HepG2 (cell line): ENCODE results near the gene ACAP2. TPM values are rescaled to one million over a fixed set of nuclear protein-coding genes. Genes with fewer than 3 reads are reported as not detected.

ENCODE experiments used
- ATAC-seq: fragments of 200-7000 bp; cut with Tn5 transposase; 3 replicates; pipeline ENCODE4 v1.9.1; 2020; ENCODE audit warnings: mild to moderate bottlenecking, moderate library complexity
- BruUV-seq: library from RNA; stranded (reverse); fragments of 400-500 nt; replicated peaks from 2 replicates; lab custom pipeline; 2021; lab: Mats Ljungman, UMichigan
- CTCF ChIA-PET: fragments of 300-600 bp; formaldehyde crosslinking; extraction: SDS; loops from one replicate; lab custom pipeline; 2021; ENCODE audit warnings: low total read pairs, inconsistent platforms, low intra/inter-chr PET ratio; lab: Yijun Ruan, JAX
- POLR2A ChIA-PET: fragments of 350-600 bp; sonication (Branson Sonifier 250); formaldehyde crosslinking; loops from one replicate; lab custom pipeline; 2020; ENCODE audit warnings: antibody characterized with exemption, inconsistent platforms; lab: Yijun Ruan, JAX
- DNase-seq: peaks from one replicate; pipeline ENCODE4 v3.0.0-alpha.2; 2015; ENCODE audit warnings: low spot score
- FAIRE-seq: peaks from 3 replicates; lab custom pipeline; 2011; peaks lifted over from hg19 to GRCh38; lab: Jason Lieb, UNC
- H2AFZ ChIP-seq: one replicate; pipeline ENCODE4 v1.6.1; 2011; ENCODE audit warnings: low read length, inconsistent platforms
- H3K27ac ChIP-seq: fragments of 300-600 bp; 3 replicates; pipeline ENCODE4 v1.8.0; 2011; ENCODE audit warnings: mixed run types, mild to moderate bottlenecking, mixed read lengths, low read length, inconsistent platforms; ENCODE audit not compliant: insufficient read depth; ENCODE audit errors: extremely low read length
- H3K27me3 ChIP-seq, 2 experiments: fragments of 200-600 bp in 1 of 2; 2 replicates in 1 of 2; 3 replicates in 1 of 2; pipeline versions ENCODE4 v1.6.0 to v1.8.0; 2011; ENCODE audit warnings: low read length in 2 of 2, mild to moderate bottlenecking in 2 of 2, moderate library complexity in 2 of 2, inconsistent platforms in 1 of 2; ENCODE audit not compliant: insufficient read depth in 2 of 2, control insufficient read depth in 1 of 2
- H3K36me3 ChIP-seq, 2 experiments: fragments of 200-600 bp in 1 of 2; replicated peaks in 1 of 2; 2 replicates in 1 of 2; 3 replicates in 1 of 2; pipeline versions ENCODE4 v1.5.1 to v1.8.0; 2011; ENCODE audit warnings: low read length in 2 of 2, inconsistent platforms in 1 of 2; ENCODE audit not compliant: insufficient read depth in 2 of 2, control insufficient read depth in 1 of 2
- H3K4me1 ChIP-seq: 2 replicates; pipeline ENCODE4 v1.5.1; 2012; ENCODE audit warnings: low read length, inconsistent platforms; ENCODE audit not compliant: insufficient read depth
- H3K4me2 ChIP-seq: 2 replicates; pipeline ENCODE4 v1.6.0; 2011; ENCODE audit warnings: low read depth, low read length, inconsistent platforms
- H3K4me3 ChIP-seq, 3 experiments: fragments of 200-600 bp in 1 of 3; sonication (generic), shearing (Covaris generic) in 1 of 3; replicated peaks in 1 of 3; 2 replicates each; pipeline ENCODE4 v1.5.1; 2011 to 2016; ENCODE audit warnings: low read length in 3 of 3, inconsistent platforms in 2 of 3, low read depth in 2 of 3, mild to moderate bottlenecking in 2 of 3, control low read depth in 1 of 3, mixed read lengths in 1 of 3; ENCODE audit not compliant: insufficient read depth in 1 of 3
- H3K79me2 ChIP-seq: one replicate; pipeline ENCODE4 v1.6.1; 2011; ENCODE audit warnings: low read length, inconsistent platforms; ENCODE audit not compliant: insufficient read depth
- H3K9ac ChIP-seq: 2 replicates; pipeline ENCODE4 v1.6.0; 2011; ENCODE audit warnings: mild to moderate bottlenecking, low read depth, low read length, inconsistent platforms; ENCODE audit not compliant: insufficient read depth
- H3K9me3 ChIP-seq: 2 replicates; pipeline ENCODE4 v1.5.1; 2012; ENCODE audit warnings: mild to moderate bottlenecking, low read length
- H4K20me1 ChIP-seq: 2 replicates; pipeline ENCODE4 v1.6.0; 2011; ENCODE audit warnings: inconsistent platforms, mild to moderate bottlenecking, low read length, moderate library complexity; ENCODE audit not compliant: insufficient read depth
- ELF1 ChIP-seq: sonication (generic); formaldehyde crosslinking; IDR thresholded peaks from 2 replicates; pipeline ENCODE4 v1.4.0; 2020; ENCODE audit warnings: missing genetic modification reagents
- FOXC1 ChIP-seq: sonication (generic); formaldehyde crosslinking; IDR thresholded peaks from 2 replicates; pipeline ENCODE4 v1.8.0; 2022; ENCODE audit warnings: mild to moderate bottlenecking, missing genetic modification reagents, borderline replicate concordance
- GFI1 ChIP-seq: sonication (generic); formaldehyde crosslinking; IDR thresholded peaks from 2 replicates; pipeline ENCODE4 v1.5.0; 2020; ENCODE audit warnings: missing genetic modification reagents, mild to moderate bottlenecking, borderline replicate concordance
- HOXA7 ChIP-seq: sonication (generic); formaldehyde crosslinking; IDR thresholded peaks from 2 replicates; pipeline ENCODE4 v1.8.1; 2022; ENCODE audit warnings: mild to moderate bottlenecking, missing genetic modification reagents, moderate library complexity
- KLF12 ChIP-seq: sonication (generic); formaldehyde crosslinking; IDR thresholded peaks from 2 replicates; pipeline ENCODE4 v1.4.0; 2020; ENCODE audit warnings: missing genetic modification reagents, borderline replicate concordance
- NR2F1 ChIP-seq, 2 experiments: fragments of 450-650 bp in 1 of 2; formaldehyde crosslinking in 1 of 2; IDR thresholded peaks; 2 replicates each; pipeline versions ENCODE4 v1.5.0 to v1.6.1; 2016 to 2020; ENCODE audit warnings: mild to moderate bottlenecking in 1 of 2, missing compliant biosample characterization in 1 of 2, missing genetic modification reagents in 1 of 2, moderate library complexity in 1 of 2
- RFX3 ChIP-seq: IDR thresholded peaks from 2 replicates; pipeline ENCODE4 v1.6.1; 2016; ENCODE audit warnings: missing biosample characterization, missing genetic modification reagents
- RORA ChIP-seq: sonication (generic); formaldehyde crosslinking; IDR thresholded peaks from 2 replicates; pipeline ENCODE4 v1.5.0; 2020; ENCODE audit warnings: mild to moderate bottlenecking, missing genetic modification reagents, moderate library complexity
- RXRB ChIP-seq: IDR thresholded peaks from 2 replicates; pipeline ENCODE4 v1.6.1; 2016; ENCODE audit warnings: borderline replicate concordance, missing genetic modification reagents, missing compliant biosample characterization
- TEAD3 ChIP-seq: optimal IDR thresholded peaks from 2 replicates; pipeline ENCODE3; 2016; ENCODE audit warnings: borderline replicate concordance
- U2AF1 ChIP-seq: fragments of 200-400 bp; formaldehyde crosslinking; optimal IDR thresholded peaks from 2 replicates; pipeline ENCODE3; 2017; ENCODE audit warnings: mild to moderate bottlenecking, low read depth, low read length
- ZNF207 ChIP-seq: fragments of 450-650 bp; IDR thresholded peaks from 2 replicates; pipeline ENCODE4 v1.6.1; 2016; ENCODE audit warnings: antibody characterized with exemption, borderline replicate concordance
- ZNF263 ChIP-seq: sonication (generic); formaldehyde crosslinking; IDR thresholded peaks from 2 replicates; pipeline ENCODE4 v1.4.0; 2020; ENCODE audit warnings: missing genetic modification reagents
- ZNF558 ChIP-seq: sonication (generic); formaldehyde crosslinking; IDR thresholded peaks from 2 replicates; pipeline ENCODE4 v1.9.0; 2022; ENCODE audit warnings: mild to moderate bottlenecking, missing genetic modification reagents, borderline replicate concordance
- ZNF563 ChIP-seq: sonication (generic); formaldehyde crosslinking; IDR thresholded peaks from 2 replicates; pipeline ENCODE4 v1.8.0; 2022; ENCODE audit warnings: mild to moderate bottlenecking, moderate library complexity, missing genetic modification reagents
- ZNF569 ChIP-seq: sonication (generic); formaldehyde crosslinking; IDR thresholded peaks from 2 replicates; pipeline ENCODE4 v1.5.0; 2020; ENCODE audit warnings: mild to moderate bottlenecking, missing genetic modification reagents, moderate library complexity, borderline replicate concordance
- ZNF703 ChIP-seq: sonication (generic); formaldehyde crosslinking; IDR thresholded peaks from 2 replicates; pipeline ENCODE4 v1.5.1; 2020; ENCODE audit warnings: missing genetic modification reagents, mild to moderate bottlenecking, moderate library complexity, borderline replicate concordance
- WGBS: methylation state at CpG from one replicate; pipeline ENCODE4 v1.1.6; 2017; ENCODE audit warnings: low lambda C conversion rate; 5-methylcytosine and 5-hydroxymethylcytosine counted together
- in situ Hi-C: cut with HindIII; loops from 2 replicates; pipeline ENCODE4 v1.10.0; 2017; ENCODE audit warnings: low pct_unique_long_range_greater_than_20kb; ENCODE audit not compliant: extremely low pct_ligation_motif_present
- intact Hi-C: fragments of 100-400 bp; cut with micrococcal nuclease; formaldehyde crosslinking; loops from one replicate; pipeline ENCODE4 v1.10.0; 2022; ENCODE audit not compliant: unreplicated experiment
- polyA plus RNA-seq, 8 experiments: library from polyadenylated mRNA; depleted of rRNA in 3 of 8; stranded (reverse) in 7 of 8; unstranded in 1 of 8; fragments of >200 nt; fragmentation: Illumina TruSeq in 4 of 8; extraction: Trizol in 4 of 8; gene quantifications; 2 replicates each; pipeline versions ENCODE4 v1.2.1 to v1.2.3, GENCODE V29; 2011 to 2016; ENCODE audit warnings: low read depth in 4 of 8, missing spikeins in 1 of 8, mixed read lengths in 1 of 8; ENCODE audit not compliant: insufficient read depth in 1 of 8
- total RNA-seq, 5 experiments: library from RNA; depleted of rRNA; stranded (reverse); fragments of >200 nt; fragmentation: Illumina TruSeq; extraction: Trizol; gene quantifications; 2 replicates each; pipeline ENCODE4 v1.2.3, GENCODE V29; 2016; ENCODE audit warnings: low read depth in 1 of 5
- TF ChIP-seq, protein P1 (sequence below): sonication (generic); formaldehyde crosslinking; IDR thresholded peaks from 2 replicates; pipeline ENCODE4 v1.5.0; 2020; ENCODE audit warnings: missing genetic modification reagents
- TF ChIP-seq, protein P2 (sequence below): sonication (generic); formaldehyde crosslinking; IDR thresholded peaks from 2 replicates; pipeline ENCODE4 v1.8.0; 2022; ENCODE audit warnings: missing genetic modification reagents, low read depth, mild to moderate bottlenecking, borderline replicate concordance
- TF ChIP-seq, protein P3 (sequence below): sonication (generic); formaldehyde crosslinking; IDR thresholded peaks from 2 replicates; pipeline ENCODE4 v1.4.0; 2020; ENCODE audit warnings: missing genetic modification reagents

ACAP2 gene
- total and polyA plus RNA-seq, 2 of the 13 experiments (the other 11 are each of a cell fraction or from before 2014, with no cell fraction given), result 7.3 to 23.9 TPM

DNA sequence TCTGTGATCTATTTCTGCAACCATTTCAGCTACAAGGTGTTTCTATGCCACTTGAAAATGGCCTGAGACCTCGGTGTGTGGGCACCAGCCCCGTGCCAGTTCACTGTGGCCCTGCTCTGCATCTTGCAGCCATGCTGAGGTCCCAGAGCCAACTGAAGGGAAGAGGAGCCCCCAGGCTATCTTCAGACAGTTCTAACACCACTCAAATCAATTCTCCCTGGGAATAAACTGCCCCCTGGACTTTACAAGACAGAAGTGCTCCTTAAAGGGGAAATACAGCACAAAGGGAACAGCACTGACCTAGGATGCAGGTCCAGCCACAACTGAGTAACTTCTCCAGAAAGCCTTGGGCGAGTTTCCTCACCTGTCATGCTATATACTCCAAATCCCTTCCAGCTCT is 175.7 kb downstream of the ACAP2 start (continued):
- TF ChIP-seq GFI1 (CRISPR knock-in tag), result no peak
- TF ChIP-seq ZNF569 (CRISPR knock-in tag), result no peak
- no peak for TF ChIP-seq U2AF1
- no peak for TF ChIP-seq ZNF563 (CRISPR knock-in tag)
- TF ChIP-seq, protein P1, sequence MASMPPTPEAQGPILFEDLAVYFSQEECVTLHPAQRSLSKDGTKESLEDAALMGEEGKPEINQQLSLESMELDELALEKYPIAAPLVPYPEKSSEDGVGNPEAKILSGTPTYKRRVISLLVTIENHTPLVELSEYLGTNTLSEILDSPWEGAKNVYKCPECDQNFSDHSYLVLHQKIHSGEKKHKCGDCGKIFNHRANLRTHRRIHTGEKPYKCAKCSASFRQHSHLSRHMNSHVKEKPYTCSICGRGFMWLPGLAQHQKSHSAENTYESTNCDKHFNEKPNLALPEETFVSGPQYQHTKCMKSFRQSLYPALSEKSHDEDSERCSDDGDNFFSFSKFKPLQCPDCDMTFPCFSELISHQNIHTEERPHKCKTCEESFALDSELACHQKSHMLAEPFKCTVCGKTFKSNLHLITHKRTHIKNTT (CRISPR knock-in tag), result no peak
- TF ChIP-seq ZNF703 (CRISPR knock-in tag), result no peak

DNA sequence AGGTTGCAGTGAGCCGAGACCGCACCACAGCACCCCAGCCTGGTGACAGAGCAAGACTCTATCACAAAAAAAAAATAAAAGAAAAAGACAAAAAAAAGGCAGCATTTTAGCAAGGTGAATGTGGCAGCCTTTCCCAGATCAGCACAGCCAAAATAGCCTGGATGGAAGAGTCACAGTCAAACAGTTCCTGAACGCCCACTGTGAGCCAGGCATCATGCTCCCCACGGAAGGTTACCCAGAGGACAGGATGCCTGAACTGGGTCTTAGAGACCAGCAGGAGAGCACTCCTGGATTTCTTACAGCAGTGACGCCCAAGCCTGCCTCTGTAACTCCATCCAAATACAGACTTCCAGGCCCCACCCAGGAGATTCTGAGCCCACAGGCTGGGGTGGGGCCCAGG is 176.4 kb downstream of the ACAP2 start:
- 86% methylated on average over 4 of the region's 5 CpGs for WGBS
- no peak for FAIRE-seq
- H3K36me3 ChIP-seq, result peaks cover 9 to 28% of the 10 kb centered on the region in 2 experiments; a peak in 4 of 5 replicates
- H4K20me1 ChIP-seq, result no peaks in the 10 kb centered on the region
- no peak for ATAC-seq
- no peak overlapping the region for H3K27ac ChIP-seq
- ChIA-PET POLR2A (no interaction called here), CTCF (no interaction called here)
- no peaks in the 10 kb centered on the region; a peak in 1 of 5 replicates for H3K27me3 ChIP-seq
- intact Hi-C loops (no loop called here), in situ Hi-C loops (no loop called here)
- peaks cover 40% of the 10 kb centered on the region for H3K4me1 ChIP-seq
- no peaks in the 10 kb centered on the region for H3K9me3 ChIP-seq
- no peak for DNase-seq
- no peak overlapping the region for H3K4me2 ChIP-seq
- peaks cover 45% of the 10 kb centered on the region for H3K79me2 ChIP-seq
- no peak overlapping the region for H3K4me3 ChIP-seq
- H2AFZ ChIP-seq, result no peak overlapping the region
- H3K9ac ChIP-seq, result no peak overlapping the region
- BruUV-seq, result no TSS peak
- TF ChIP-seq, protein P2, sequence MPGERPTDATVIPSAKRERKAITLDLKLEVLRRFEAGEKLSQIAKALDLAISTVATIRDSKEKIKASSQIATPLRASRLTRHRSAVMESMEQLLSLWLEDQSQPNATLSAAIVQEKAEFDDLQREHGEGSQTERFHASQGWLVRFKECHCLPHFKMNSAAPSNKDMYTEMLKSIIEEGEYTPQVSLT (CRISPR knock-in tag), result no peak
- no peak for TF ChIP-seq NR2F1 (CRISPR knock-in tag; IDR thresholded peaks at IDR 0.05)
- TF ChIP-seq KLF12, result no peak
- TF ChIP-seq HOXA7 (CRISPR knock-in tag), result no peak
- TF ChIP-seq, protein P3, sequence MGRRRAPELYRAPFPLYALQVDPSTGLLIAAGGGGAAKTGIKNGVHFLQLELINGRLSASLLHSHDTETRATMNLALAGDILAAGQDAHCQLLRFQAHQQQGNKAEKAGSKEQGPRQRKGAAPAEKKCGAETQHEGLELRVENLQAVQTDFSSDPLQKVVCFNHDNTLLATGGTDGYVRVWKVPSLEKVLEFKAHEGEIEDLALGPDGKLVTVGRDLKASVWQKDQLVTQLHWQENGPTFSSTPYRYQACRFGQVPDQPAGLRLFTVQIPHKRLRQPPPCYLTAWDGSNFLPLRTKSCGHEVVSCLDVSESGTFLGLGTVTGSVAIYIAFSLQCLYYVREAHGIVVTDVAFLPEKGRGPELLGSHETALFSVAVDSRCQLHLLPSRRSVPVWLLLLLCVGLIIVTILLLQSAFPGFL (CRISPR knock-in tag), result no peak
- TF ChIP-seq RXRB, result no peak
- no peak for TF ChIP-seq ELF1
- no peak for TF ChIP-seq ZNF263 (CRISPR knock-in tag)
- no peak for TF ChIP-seq TEAD3 (CRISPR knock-in tag)
- no peak for TF ChIP-seq ZNF558 (CRISPR knock-in tag)
- no peak for TF ChIP-seq RFX3
- TF ChIP-seq RORA (CRISPR knock-in tag), result no peak
- no peak for TF ChIP-seq FOXC1 (CRISPR knock-in tag)
- no peak for TF ChIP-seq ZNF207
